ENCODE data around the gene ZNF695.

ZNF695 gene

DNA sequence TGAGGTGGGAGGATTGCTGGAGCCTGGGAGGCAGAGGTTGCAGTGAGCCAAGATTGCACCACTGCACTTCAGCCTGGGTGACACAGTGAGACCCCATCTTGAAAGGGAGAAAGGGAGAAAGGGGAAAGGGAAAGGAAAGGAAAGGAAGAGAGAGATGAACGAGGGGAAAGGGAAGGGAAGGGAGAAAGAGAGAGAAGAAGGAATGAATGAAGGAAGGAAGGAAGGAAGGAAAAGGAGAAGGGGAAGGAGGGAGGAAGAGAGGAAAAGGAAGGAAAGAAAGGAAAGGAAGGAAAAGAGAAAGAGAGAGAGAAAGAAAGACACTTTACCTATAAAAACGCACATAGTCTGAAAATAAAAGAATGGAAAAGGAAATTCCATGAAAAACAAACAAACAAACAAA is 18.0 kb downstream of the ZNF695 start:
- Histone ChIP-seq H3K4me3 (ENCODE audit: low read length) (no peak overlapping the region), H3K36me3 (ENCODE audit: control insufficient read depth, insufficient read depth, low read length) (no peaks in the 10 kb centered on the region), H3K4me1 (ENCODE audit: control insufficient read depth, insufficient read depth, low read length) (no peaks in the 10 kb centered on the region), H3K27me3 (ENCODE audit: control insufficient read depth, insufficient read depth, low read length) (no peaks in the 10 kb centered on the region), H3K9ac (ENCODE audit: low read length) (no peak overlapping the region), H3K9me3 (ENCODE audit: control insufficient read depth, low read length) (no peaks in the 10 kb centered on the region)

DNA sequence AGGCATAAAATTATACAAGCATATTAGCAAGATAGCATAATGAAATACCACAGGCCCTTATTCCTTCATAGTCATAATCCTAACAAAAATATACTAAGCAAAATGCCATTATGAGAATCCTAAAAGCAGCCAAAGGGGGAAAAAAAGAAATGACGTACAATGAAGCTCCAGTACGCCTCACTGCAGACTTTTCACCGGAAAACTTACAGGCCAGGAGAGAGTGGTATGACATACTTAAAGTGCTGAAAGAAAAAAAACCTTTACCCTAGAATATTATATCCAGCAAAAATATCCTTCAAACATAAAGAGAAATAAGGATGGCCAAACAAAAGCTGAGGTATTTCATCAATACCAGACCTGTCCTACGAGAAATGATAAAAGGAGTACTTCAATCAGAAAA is 19.5 kb downstream of the ZNF695 start:
- Histone ChIP-seq H3K4me3 (ENCODE audit: low read length) (no peak overlapping the region), H3K27me3 (ENCODE audit: control insufficient read depth, insufficient read depth, low read length) (no peaks in the 10 kb centered on the region), H3K4me1 (ENCODE audit: control insufficient read depth, insufficient read depth, low read length) (no peaks in the 10 kb centered on the region), H3K9ac (ENCODE audit: low read length) (no peak overlapping the region), H3K9me3 (ENCODE audit: control insufficient read depth, low read length) (no peaks in the 10 kb centered on the region), H3K36me3 (ENCODE audit: control insufficient read depth, insufficient read depth, low read length) (no peaks in the 10 kb centered on the region)

DNA sequence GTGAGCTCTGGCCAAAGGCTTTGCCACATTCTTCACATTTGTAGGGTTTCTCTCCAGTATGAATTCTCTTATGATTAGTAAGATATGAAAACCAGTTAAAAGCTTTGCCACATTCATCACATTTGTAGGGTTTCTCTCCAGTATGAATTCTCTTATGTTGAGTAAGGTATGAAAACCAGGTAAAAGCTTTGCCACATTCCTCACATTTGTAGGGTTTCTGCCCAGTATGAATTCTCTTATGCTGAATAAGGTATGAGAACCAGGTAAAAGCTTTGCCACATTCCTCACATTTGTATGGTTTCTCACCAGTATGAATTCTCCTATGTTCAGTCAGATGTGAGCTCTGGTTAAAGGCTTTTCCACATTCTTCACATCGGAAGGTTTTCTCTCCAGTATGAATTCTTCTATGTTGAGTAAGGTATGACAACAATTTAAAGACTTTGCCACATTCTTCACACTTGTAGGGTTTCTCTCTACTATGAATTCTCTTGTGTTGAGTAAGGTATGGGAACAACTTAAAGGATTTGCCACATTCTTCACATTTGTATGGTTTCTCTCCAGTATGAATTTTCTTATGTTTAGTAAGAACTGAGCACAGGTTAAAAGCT is 20.7 kb downstream of the ZNF695 start:
- H3K4me3 ChIP-seq (ENCODE audit: low read length): no peak overlapping the region
- no peak overlapping the region for H3K9ac ChIP-seq (ENCODE audit: low read length)
- H3K4me1 ChIP-seq (ENCODE audit: control insufficient read depth, insufficient read depth, low read length): no peaks in the 10 kb centered on the region
- H3K27me3 ChIP-seq (ENCODE audit: control insufficient read depth, insufficient read depth, low read length): no peaks in the 10 kb centered on the region
- H3K9me3 ChIP-seq (ENCODE audit: control insufficient read depth, low read length): no peaks in the 10 kb centered on the region
- H3K36me3 ChIP-seq (ENCODE audit: control insufficient read depth, insufficient read depth, low read length): no peaks in the 10 kb centered on the region

DNA sequence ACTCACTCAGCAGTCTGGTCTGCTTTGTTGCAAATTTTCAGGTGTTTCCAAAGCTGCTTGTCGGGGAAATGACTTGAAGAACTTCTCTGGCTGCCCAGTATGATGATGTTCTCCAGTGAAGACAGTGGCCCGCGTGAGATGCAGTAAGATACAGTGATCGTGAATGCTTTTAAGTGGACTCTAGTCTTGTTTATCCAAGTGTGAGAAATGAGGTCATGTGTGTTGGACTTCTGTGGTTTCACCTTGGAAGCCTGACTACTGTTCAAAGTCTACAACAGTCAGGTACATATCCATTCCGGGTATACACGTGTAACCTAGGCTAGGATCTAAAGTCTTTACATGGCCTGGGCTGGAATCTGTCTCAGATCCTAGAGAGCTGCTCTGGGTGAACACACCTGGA is 29.1 kb downstream of the ZNF695 start:
- no peak overlapping the region for H3K9ac ChIP-seq (ENCODE audit: low read length)
- H3K27me3 ChIP-seq (ENCODE audit: control insufficient read depth, insufficient read depth, low read length): no peaks in the 10 kb centered on the region
- H3K4me1 ChIP-seq (ENCODE audit: control insufficient read depth, insufficient read depth, low read length): no peaks in the 10 kb centered on the region
- no peaks in the 10 kb centered on the region for H3K36me3 ChIP-seq (ENCODE audit: control insufficient read depth, insufficient read depth, low read length)
- no peaks in the 10 kb centered on the region for H3K9me3 ChIP-seq (ENCODE audit: control insufficient read depth, low read length)
- no peak overlapping the region for H3K4me3 ChIP-seq (ENCODE audit: low read length)

DNA sequence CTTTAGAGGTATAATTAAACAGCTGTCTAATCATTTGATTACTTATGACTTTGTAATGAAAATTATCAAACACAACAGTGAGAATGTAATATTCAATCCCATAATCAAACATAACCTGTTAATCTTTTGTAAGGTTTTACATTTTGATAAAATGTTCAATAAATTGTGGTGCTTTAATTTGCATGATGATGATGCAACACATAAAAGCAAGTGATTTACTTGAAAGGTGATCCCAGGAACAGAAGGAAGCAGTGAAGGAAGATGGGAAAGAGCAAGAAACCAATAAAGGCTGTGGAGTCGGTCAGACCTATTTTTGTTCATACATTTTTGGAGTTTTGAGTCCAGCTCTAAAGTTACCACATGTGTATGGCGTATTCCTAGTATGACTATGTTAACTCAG is 29.6 kb downstream of the ZNF695 start:
- H3K36me3 ChIP-seq (ENCODE audit: control insufficient read depth, insufficient read depth, low read length): no peaks in the 10 kb centered on the region
- no peak overlapping the region for H3K4me3 ChIP-seq (ENCODE audit: low read length)
- H3K4me1 ChIP-seq (ENCODE audit: control insufficient read depth, insufficient read depth, low read length): no peaks in the 10 kb centered on the region
- H3K27me3 ChIP-seq (ENCODE audit: control insufficient read depth, insufficient read depth, low read length): no peaks in the 10 kb centered on the region
- no peaks in the 10 kb centered on the region for H3K9me3 ChIP-seq (ENCODE audit: control insufficient read depth, low read length)
- H3K9ac ChIP-seq (ENCODE audit: low read length): no peak overlapping the region

DNA sequence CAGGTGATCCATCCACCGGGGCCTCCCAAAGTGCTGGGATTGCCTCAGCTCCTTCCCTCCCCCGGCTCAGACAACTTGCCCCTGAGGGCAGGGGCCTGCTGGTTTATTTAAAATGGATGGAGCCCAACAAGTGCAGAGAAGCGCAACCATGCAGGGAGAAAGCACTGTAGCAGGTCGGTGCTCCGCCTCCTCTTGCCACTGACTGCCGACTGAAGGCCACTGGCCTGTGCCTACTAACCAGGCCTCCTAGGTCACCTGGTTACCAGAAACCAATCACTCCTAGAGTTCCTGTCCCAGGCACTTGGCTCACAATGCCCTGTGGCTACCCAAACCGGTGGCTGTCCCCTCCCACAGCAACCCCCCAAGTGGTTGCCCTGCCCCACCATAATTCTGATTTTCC is 35.9 kb downstream of the ZNF695 start:
- no peaks in the 10 kb centered on the region for H3K4me1 ChIP-seq (ENCODE audit: control insufficient read depth, insufficient read depth, low read length)
- H3K4me3 ChIP-seq (ENCODE audit: low read length): no peak overlapping the region
- H3K27me3 ChIP-seq (ENCODE audit: control insufficient read depth, insufficient read depth, low read length): no peaks in the 10 kb centered on the region
- H3K36me3 ChIP-seq (ENCODE audit: control insufficient read depth, insufficient read depth, low read length): no peaks in the 10 kb centered on the region
- H3K9me3 ChIP-seq (ENCODE audit: control insufficient read depth, low read length): no peaks in the 10 kb centered on the region
- no peak overlapping the region for H3K9ac ChIP-seq (ENCODE audit: low read length)

DNA sequence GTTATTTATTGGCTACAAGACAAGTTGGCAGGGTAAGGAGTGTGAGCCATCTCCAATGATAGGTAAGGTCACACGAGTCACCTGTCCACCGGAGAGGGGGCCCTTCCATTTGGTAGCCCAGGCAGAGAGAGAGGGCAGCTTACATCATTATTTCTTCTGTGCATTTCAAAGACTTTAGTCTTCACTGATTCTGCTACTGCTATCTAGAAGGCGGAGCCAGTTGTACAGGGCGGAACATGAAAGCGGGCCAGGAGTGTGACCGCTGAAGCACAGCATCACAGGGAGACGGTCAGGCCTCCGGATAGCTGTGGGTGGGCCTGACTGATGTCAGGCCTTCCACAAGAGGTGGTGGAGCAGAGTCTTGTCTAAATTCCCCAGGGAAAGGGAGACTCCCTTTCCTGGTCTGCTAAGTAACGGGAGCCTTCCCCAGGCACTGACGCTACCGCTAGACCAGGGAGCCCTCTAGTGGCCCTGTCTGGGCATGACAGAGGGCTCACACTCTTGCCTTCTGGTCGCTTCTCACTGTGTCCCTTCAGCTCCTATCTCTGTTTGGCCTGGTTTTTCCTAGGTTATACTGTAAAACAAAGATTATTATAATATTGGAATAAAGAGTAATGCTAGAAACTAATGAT is 36.7 kb downstream of the ZNF695 start:
- Histone ChIP-seq H3K4me1 (ENCODE audit: control insufficient read depth, insufficient read depth, low read length) (no peaks in the 10 kb centered on the region), H3K9me3 (ENCODE audit: control insufficient read depth, low read length) (no peaks in the 10 kb centered on the region), H3K36me3 (ENCODE audit: control insufficient read depth, insufficient read depth, low read length) (no peaks in the 10 kb centered on the region), H3K9ac (ENCODE audit: low read length) (no peak overlapping the region), H3K4me3 (ENCODE audit: low read length) (no peak overlapping the region), H3K27me3 (ENCODE audit: control insufficient read depth, insufficient read depth, low read length) (no peaks in the 10 kb centered on the region)

DNA sequence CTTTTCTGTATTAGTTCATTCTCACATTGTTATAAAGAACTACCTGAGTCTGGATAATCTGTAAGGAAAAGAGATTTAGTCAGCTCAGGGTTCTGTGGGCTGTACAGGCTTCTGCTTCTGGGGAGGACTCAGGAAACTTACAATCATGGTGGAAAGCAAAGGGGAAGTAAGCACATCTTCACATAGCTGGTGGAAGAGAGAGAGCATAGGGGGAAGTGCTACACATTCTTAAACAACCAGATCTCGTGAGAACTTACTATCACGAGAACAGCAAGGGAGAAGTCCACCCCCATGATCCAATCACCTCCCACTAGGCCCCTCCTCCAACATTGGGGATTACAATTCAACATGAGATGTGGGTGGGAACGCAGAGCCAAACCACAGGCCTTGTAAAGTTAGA is 38.2 kb downstream of the ZNF695 start:
- H3K36me3 ChIP-seq (ENCODE audit: control insufficient read depth, insufficient read depth, low read length): no peaks in the 10 kb centered on the region
- no peaks in the 10 kb centered on the region for H3K9me3 ChIP-seq (ENCODE audit: control insufficient read depth, low read length)
- no peaks in the 10 kb centered on the region for H3K27me3 ChIP-seq (ENCODE audit: control insufficient read depth, insufficient read depth, low read length)
- H3K4me1 ChIP-seq (ENCODE audit: control insufficient read depth, insufficient read depth, low read length): no peaks in the 10 kb centered on the region
- H3K4me3 ChIP-seq (ENCODE audit: low read length): no peak overlapping the region
- H3K9ac ChIP-seq (ENCODE audit: low read length): no peak overlapping the region

DNA sequence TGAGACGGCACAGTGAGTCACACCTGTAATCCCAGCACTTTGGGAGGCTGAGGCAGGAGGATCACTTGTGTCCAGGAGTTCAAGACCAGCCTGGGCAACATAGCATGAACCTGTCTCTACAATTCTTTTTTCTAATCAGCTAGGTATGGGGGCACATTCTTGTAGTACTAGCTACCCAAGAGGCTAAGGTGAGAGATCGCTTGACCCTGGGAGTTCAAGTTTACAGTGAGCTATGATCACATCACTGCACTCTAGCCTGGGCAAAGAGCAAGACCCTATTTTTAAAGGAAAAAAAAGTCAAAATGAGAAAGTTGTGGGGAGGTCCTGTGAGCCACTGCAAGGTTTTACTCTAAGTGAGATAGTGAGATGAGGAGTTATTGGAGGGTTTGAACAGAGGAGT is 41.4 kb downstream of the ZNF695 start:
- H3K4me3 ChIP-seq (ENCODE audit: low read length): no peak overlapping the region
- no peak overlapping the region for H3K9ac ChIP-seq (ENCODE audit: low read length)
- H3K9me3 ChIP-seq (ENCODE audit: control insufficient read depth, low read length): no peaks in the 10 kb centered on the region
- no peaks in the 10 kb centered on the region for H3K4me1 ChIP-seq (ENCODE audit: control insufficient read depth, insufficient read depth, low read length)
- no peaks in the 10 kb centered on the region for H3K27me3 ChIP-seq (ENCODE audit: control insufficient read depth, insufficient read depth, low read length)
- no peaks in the 10 kb centered on the region for H3K36me3 ChIP-seq (ENCODE audit: control insufficient read depth, insufficient read depth, low read length)

DNA sequence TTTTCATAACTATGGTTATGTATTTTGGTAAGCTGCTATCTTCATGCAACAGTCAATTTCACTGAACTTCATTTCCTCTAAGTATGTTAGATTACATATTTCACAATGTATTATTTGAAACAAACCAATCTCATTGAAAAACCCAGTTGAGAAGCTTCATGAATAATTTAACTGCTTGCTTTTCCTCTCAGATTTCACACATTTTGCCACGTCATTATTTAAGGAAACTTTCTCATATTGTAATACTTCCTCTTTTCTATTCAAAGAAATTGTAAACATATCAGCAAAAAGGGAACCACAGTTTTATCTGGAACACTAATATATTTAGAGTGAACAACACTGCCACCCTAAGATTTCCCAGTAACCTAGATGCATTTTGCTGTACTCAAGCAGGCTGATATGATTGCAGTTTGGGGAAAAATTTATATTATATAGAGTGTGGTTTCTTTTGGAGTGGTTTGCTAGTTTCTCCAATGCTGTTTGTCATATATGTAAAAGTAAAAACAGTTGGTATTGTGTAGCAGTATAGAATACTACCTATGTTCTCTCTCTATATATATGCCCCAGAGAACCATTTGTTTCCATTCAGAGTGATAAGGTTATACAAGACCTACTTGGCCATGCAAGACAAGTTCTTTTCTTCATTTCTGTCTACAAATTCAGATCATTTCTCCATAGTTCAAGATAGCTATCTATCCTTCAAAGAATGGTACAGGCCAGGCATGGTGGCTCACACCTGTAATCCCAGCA is 47.7 kb downstream of the ZNF695 start:
- no peaks in the 10 kb centered on the region for H3K4me1 ChIP-seq (ENCODE audit: control insufficient read depth, insufficient read depth, low read length)
- no peaks in the 10 kb centered on the region for H3K27me3 ChIP-seq (ENCODE audit: control insufficient read depth, insufficient read depth, low read length)
- no peaks in the 10 kb centered on the region for H3K9me3 ChIP-seq (ENCODE audit: control insufficient read depth, low read length)
- H3K9ac ChIP-seq (ENCODE audit: low read length): no peak overlapping the region
- no peaks in the 10 kb centered on the region for H3K36me3 ChIP-seq (ENCODE audit: control insufficient read depth, insufficient read depth, low read length)
- no peak overlapping the region for H3K4me3 ChIP-seq (ENCODE audit: low read length)

DNA sequence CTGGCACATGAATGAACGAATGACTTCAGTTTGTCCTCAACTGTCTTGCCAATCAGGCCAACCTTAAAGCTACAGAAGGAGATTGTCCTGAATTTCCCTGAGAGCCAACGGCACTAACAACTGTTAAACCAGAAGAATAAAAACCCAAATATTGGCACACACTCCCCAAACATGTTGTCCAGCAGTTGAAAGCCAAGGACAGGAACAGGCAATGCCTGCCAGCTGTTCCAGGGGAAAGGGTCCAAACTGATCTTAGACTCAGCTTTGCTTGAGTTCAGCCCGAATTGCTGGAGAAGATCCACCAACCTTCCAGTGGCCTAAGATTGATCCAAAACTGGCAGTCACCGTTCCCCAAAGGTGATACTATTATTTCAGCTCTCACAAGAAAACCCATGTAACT is 53.7 kb downstream of the ZNF695 start:
- Histone ChIP-seq H3K9me3 (ENCODE audit: control insufficient read depth, low read length) (no peaks in the 10 kb centered on the region), H3K27me3 (ENCODE audit: control insufficient read depth, insufficient read depth, low read length) (no peaks in the 10 kb centered on the region), H3K4me1 (ENCODE audit: control insufficient read depth, insufficient read depth, low read length) (no peaks in the 10 kb centered on the region), H3K36me3 (ENCODE audit: control insufficient read depth, insufficient read depth, low read length) (no peaks in the 10 kb centered on the region), H3K9ac (ENCODE audit: low read length) (no peak overlapping the region), H3K4me3 (ENCODE audit: low read length) (no peak overlapping the region)

DNA sequence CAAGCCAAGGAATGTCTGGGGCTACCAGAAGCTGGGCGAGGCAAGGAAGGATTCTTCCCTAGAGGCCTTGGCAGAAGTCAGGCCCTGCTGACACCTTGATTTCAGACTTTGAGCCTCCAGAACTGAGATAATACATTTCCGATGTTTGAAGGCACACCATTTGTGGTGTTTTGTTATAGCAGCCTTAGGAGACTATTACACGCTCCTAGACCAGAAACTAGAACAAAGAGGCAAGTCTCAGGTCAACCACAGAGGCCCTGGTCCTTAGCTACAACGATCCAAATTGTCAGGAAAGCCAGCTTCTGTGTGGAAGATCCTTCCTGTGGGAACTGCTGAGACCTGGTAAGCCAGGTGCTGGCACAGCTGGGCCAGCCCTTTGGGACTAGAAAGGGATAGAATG is 56.4 kb downstream of the ZNF695 start:
- no peaks in the 10 kb centered on the region for H3K27me3 ChIP-seq (ENCODE audit: control insufficient read depth, insufficient read depth, low read length)
- no peaks in the 10 kb centered on the region for H3K4me1 ChIP-seq (ENCODE audit: control insufficient read depth, insufficient read depth, low read length)
- no peak overlapping the region for H3K4me3 ChIP-seq (ENCODE audit: low read length)
- H3K36me3 ChIP-seq (ENCODE audit: control insufficient read depth, insufficient read depth, low read length): no peaks in the 10 kb centered on the region
- no peak overlapping the region for H3K9ac ChIP-seq (ENCODE audit: low read length)
- no peaks in the 10 kb centered on the region for H3K9me3 ChIP-seq (ENCODE audit: control insufficient read depth, low read length)
